Ramos (cell line): ENCODE measurements around the gene EPHA4.

Experiments
- in situ Hi-C: fragments of 300-500 bp; cut with MboI; formaldehyde crosslinking; loops from one replicate; pipeline ENCODE4 v1.14.3; 2022; ENCODE audit warnings: low sequenced_read_pairs; ENCODE audit not compliant: unreplicated experiment

The EPHA4 gene

GRCh38 chr2:221451862-221452788, 120.0 kb downstream of the EPHA4 start:
- in situ Hi-C loops: no loop called here

- in situ Hi-C loops: no loop called here
These were observed 121.8 kb downstream of the EPHA4 start for GRCh38 chr2:221450280-221450679.

GRCh38 chr2:221449406-221449805, 122.7 kb downstream of the EPHA4 start:
- in situ Hi-C loops: no loop called here

DNA sequence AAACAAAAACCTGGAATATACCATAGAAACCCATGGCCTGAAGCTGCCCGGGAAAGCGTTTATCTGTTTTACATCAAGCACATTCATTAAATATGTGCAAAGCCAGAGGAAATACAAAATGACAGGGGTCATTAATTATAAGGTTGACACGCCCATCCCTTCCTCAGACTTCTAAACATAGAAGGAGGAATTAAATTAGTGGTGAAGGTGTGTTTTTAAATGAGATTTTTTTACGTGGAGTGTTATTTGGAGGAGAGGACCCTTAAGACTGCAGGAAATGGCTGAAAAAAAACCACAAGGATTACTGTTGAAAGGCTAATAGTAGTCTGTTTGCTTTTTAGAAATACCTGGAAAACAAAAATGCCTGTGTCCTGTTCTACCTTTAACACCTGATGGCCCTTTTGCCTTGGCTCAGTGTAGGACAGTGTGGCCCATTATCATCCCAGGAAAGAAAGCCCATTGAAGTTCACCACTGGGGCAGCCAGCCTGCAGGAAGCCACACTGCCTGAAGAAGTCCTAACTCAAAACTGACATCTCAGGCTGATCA, 123.2 kb downstream of the EPHA4 start:
- in situ Hi-C loops: no loop called here

DNA sequence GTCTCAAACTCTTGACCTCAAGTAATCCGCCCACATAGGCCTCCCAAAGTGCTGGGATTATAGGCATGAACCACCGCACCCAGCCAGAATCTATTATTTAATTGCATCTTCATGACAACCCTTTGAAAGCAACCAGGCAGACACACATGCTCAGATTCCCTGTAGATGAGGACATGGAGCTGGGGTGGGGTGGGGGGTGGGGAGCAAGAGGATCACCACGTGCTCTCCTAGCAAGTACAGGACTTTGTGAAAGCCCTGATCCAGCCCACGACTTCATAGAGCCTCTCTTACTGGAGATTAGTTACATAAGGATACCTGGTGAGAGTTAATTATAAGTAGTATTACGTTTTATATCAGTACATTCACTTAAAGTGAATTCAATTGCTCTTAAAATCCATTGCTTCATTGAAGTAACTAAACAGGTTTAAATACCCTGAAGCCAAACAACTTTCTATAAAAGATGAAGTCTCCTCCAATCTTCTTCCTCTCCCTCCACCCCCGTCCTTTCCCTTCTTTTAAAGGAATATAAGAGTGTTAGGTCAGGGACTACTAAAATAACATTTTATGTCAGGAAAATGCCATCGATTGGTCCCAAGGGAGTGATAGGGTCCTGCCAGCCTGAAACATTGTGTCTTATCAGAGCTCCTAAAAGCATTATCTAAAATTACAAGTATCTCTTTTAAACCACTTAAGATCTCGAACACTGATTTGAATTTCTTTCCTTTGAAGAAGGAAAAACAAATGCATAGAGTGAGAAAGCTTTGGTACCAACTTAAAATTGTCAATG, 123.9 kb downstream of the EPHA4 start:
- in situ Hi-C loops: no loop called here

DNA sequence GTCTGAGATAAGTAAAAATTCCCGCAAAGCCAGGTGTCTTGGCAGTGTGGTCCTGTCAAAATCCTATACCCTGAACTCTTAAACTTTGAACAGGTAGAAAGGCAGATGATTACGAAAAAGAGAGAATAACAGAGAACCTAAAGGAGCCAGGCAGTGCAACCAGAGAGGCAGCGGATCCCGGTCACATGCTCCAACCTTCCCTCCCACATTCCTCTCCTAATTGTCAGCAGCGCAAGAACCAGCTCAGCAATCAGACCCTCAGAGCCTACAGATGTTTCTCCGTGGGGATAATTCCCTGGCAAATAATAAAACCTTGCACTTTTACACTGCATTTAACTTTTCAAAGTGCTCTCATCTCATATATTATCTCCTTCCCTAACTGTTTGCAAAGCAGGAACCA, 124.8 kb downstream of the EPHA4 start:
- in situ Hi-C loops: no loop called here

DNA sequence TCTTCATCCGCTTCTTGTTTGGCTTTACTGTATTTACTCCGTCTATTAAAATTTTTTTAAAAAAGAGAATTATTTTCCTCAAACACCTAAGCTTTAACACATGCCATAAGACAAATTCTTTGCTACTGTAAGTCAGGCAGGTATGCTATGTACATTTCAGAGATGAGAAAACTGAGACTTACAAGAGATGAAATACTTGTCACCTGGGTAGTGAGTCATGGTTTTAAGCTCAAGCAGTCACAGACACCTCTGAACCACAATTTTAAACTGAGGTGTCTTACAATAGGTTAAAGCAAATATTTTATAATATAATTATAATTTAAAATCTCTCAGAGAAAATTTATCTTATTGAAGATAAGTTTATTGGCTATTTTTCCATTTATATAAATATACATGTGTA, 126.0 kb downstream of the EPHA4 start:
- in situ Hi-C loops: no loop called here

- in situ Hi-C loops: no loop called here
These were observed 128.0 kb downstream of the EPHA4 start for GRCh38 chr2:221444106-221444505.

DNA sequence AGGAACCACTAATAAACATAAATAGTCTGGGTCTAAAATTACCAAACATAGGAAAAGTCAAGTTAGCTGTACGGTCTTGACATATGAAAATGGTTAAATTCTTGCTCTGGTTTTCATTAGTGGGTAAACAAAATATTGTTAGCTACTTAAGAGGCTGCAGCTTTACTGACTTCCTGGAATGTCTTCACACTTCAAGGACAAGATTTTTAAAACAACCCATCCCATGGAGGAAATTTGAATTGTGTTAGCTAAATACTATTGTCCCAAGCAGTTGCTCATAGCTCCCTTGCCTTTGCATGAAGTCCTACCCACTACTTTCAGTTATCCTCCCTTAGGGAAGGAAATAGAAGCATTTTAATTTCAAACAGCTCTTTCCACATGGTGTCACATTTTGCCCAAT, 128.5 kb downstream of the EPHA4 start:
- in situ Hi-C loops: no loop called here

DNA sequence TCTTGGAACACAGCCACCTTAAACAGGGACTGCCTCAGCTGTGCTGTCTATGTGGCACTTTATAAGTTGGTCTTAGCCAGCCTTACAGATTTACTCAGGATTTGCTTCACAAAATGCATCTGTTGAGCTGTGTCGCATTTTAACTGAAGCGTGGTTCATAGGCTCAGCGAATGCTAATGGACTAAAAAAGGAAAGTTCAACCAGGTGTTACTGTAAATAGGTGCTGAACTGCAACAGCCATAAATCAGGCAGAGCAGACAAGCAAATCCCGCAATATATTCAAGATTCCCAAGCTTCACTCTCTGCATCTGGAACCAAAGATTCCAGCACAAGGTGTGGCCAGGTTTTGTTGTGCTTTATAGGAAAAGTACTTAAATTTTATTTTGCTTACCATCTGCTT, 130.0 kb downstream of the EPHA4 start:
- in situ Hi-C loops: no loop called here

DNA sequence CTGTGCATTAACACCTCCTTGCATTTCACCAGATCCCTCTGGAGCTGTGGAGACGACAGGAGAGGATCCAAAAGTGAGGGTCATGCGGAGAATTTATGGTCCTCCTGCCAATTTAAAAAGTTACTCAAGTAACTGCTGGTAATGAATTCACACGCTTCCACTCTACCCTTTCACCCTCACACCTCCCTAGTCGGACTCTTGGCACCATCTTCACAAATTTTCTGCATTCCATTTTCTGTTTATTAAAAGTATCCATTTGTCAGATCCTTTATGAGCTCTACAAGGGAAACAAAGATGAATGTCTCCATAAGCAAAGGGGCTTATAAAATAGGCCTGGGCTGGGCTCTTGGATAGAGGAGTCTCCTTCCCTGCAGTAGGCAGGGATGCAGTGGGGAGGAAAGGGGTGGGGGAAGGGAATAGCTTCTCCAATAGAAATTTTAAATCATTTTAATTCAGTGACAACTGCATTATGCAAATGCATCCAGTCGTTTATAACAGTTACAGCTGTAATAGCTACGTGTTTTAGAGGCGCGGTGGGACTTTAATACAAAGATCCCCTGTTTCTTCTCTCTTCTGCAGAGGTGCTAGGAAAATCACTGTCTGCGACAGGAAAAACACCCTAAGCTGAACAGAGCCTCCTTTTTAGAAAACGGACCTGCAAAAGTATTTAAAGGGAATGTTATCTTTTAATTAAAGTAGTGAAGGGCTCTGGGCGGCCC, 132.2 kb downstream of the EPHA4 start:
- in situ Hi-C loops: no loop called here

GRCh38 chr2:221437056-221437455, 135.0 kb downstream of the EPHA4 start:
- in situ Hi-C loops: no loop called here

GRCh38 chr2:221435171-221435570, 136.9 kb downstream of the EPHA4 start:
- in situ Hi-C loops: no loop called here

GRCh38 chr2:221434142-221434541, 138.0 kb downstream of the EPHA4 start:
- in situ Hi-C loops: no loop called here

DNA sequence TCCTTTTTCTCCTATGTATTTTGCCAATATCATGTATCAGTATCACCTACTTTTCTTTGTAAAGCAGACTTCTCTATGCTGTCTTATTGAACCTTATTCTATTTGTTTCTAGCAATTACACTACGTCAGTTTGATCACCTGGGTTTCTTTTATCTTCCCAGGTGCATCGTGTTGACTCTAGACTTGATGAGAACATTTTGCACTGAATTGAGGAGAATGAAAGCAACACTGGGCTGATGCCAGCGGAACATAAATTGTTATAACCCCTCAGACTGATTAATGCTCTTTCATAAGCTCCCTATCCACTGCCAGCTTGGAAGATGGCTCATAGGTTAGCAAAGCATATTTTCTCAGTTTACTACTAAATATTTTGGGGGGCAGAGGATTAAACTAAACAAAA, 140.6 kb downstream of the EPHA4 start:
- in situ Hi-C loops: no loop called here

GRCh38 chr2:221429741-221430491, 142.2 kb downstream of the EPHA4 start:
- in situ Hi-C loops: no loop called here

DNA sequence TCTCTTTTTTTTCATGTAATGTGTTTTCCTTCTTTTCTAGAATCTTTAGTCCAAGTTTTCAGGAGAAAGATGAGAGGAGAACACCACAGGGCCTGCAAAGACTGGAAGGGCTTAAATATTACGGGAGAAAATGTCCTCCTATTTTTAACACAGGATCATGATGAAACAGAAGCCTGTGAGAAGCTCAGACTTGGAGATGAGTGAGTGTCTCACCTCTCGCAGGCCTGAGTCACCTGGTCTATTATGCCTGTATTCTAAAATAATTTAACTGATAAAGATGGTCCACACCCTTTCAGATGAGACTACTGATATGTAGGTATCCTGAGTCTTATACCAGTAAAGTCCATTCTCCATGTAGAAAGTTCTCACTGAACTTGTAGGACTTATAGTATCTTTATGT, 143.2 kb downstream of the EPHA4 start:
- in situ Hi-C loops: no loop called here

DNA sequence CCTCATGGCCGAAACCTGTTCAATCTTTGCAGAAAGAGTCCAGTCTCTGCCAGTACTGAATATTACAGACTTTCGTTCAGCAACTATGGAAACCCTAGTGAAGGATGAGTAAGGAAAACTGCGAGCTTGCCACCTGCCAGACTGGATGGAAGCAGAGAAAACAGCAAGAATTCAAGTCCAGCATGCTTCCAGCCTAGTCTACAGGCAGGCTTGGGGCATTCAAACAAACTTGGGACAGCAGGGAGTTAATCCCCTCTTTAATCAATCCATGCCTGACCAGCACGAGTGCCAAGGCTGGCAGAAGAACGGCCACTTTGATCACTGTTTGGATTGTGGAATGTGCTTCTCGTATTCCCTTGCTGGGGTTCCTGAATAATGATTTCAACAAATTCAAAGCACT, 145.2 kb downstream of the EPHA4 start:
- in situ Hi-C loops: no loop called here

DNA sequence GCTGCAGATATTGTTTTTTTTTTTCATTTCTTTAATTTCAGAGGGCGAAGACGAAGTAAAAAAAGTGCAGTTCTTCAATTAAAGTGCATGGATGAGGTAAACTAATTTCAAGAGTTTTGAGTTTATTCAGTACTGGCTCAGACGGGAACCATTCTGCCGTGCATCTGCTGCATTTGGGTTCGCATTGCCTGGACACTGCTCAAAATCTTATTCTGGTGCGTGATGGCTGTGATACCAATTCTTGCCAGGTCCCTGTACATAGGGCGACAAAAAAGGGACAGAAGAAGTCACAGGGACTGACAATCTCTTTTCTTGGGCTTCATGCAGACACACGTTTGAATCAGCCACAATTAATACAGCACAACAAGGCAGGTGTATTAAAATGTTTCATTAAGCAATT, 146.2 kb downstream of the EPHA4 start:
- in situ Hi-C loops: no loop called here

DNA sequence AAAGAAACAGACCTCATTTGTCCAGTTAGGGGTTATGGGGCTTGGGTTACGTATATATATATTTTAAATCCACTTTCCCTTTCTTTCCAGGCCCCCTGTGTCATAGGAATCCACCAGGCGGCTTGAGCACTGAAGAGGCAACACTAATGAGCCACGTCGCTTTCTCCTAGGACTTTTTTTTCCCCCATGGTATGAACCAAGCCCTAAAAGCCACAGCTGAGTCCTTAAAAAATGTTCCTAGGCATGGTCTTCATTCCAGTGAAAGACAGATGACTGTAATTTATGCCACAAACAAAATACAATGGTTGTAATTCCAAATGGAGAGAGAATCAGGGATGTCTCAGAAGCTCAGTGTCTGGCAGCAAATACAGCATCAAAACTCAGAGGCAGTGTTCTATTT, 146.8 kb downstream of the EPHA4 start:
- in situ Hi-C loops: no loop called here
